GM19468 (cell line): Measurements from ENCODE around the gene FILIP1.

Source experiments
- ATAC-seq: cut with Tn5 transposase; IDR thresholded peaks from one replicate; pipeline ENCODE4 v1.9.1; 2021; ENCODE audit warnings: mild to moderate bottlenecking, moderate library complexity, moderate number of reproducible peaks; ENCODE audit not compliant: unreplicated experiment; ENCODE audit errors: extremely low read depth

FILIP1 gene

GRCh38 chr6:75307364-75308004 is 186.1 kb downstream of the FILIP1 start:
- no peak for ATAC-seq

GRCh38 chr6:75306064-75306463 is 187.5 kb downstream of the FILIP1 start:
- no peak for ATAC-seq

- no peak for ATAC-seq
These were observed 188.0 kb downstream of the FILIP1 start for GRCh38 chr6:75305573-75305972.

- ATAC-seq: no peak
These were observed 191.3 kb downstream of the FILIP1 start for GRCh38 chr6:75302280-75302679.

GRCh38 chr6:75301537-75301936 is 192.1 kb downstream of the FILIP1 start:
- no peak for ATAC-seq

- no peak for ATAC-seq
These were observed 192.5 kb downstream of the FILIP1 start for GRCh38 chr6:75301088-75301487.

- no peak for ATAC-seq
These were observed 193.1 kb downstream of the FILIP1 start for GRCh38 chr6:75300531-75300855.

GRCh38 chr6:75299801-75300530 is 193.6 kb downstream of the FILIP1 start:
- ATAC-seq: no peak

- ATAC-seq: no peak
These were observed 196.5 kb downstream of the FILIP1 start for GRCh38 chr6:75296811-75297779.

GRCh38 chr6:75292555-75292954 is 201.0 kb downstream of the FILIP1 start:
- no peak for ATAC-seq

GRCh38 chr6:75291744-75292143 is 201.9 kb downstream of the FILIP1 start:
- ATAC-seq: no peak

GRCh38 chr6:75291331-75291730 is 202.3 kb downstream of the FILIP1 start:
- ATAC-seq: no peak

GRCh38 chr6:75290136-75290945 is 203.3 kb downstream of the FILIP1 start:
- no peak for ATAC-seq

GRCh38 chr6:75288023-75288422 is 205.6 kb downstream of the FILIP1 start:
- ATAC-seq: no peak

GRCh38 chr6:75287424-75287823 is 206.2 kb downstream of the FILIP1 start:
- ATAC-seq: no peak

- ATAC-seq: no peak
These were observed 206.6 kb downstream of the FILIP1 start for GRCh38 chr6:75286955-75287354.

- ATAC-seq: no peak
These were observed 208.3 kb downstream of the FILIP1 start for GRCh38 chr6:75285283-75285639.

- peak; percentile 92 for ATAC-seq
These were observed 208.8 kb downstream of the FILIP1 start, which contains the start of gene TMEM30A for GRCh38 chr6:75284632-75285282. TMEM30A (minus strand) TSS chr6:75284792; CDS start chr6:75284638, 154 bp downstream.

- ATAC-seq: peak; percentile 2
These were observed 209.5 kb downstream of the FILIP1 start for GRCh38 chr6:75283907-75284631.
